SK-N-SH (cell line): Measurements from ENCODE around the gene SCEL. TPM values are rescaled to one million over a fixed set of nuclear protein-coding genes. Genes with fewer than 3 reads are reported as not detected.

Experiments
- CTCF ChIA-PET: fragments of 300-600, 350-600 bp; formaldehyde crosslinking; extraction: SDS; loops from one replicate; lab custom pipeline; 2021; lab: Yijun Ruan, JAX
- POLR2A ChIA-PET: fragments of 350-600 bp; sonication (Branson Sonifier 250); formaldehyde crosslinking; extraction: SDS; loops from one replicate; lab custom pipeline; 2020; ENCODE audit warnings: antibody characterized with exemption, inconsistent platforms; lab: Yijun Ruan, JAX
- DNase-seq: peaks from one replicate; pipeline ENCODE4 v3.0.0; 2012
- H2AFZ ChIP-seq: fragments of 200-600 bp; sonication (generic); 2 replicates; pipeline ENCODE4 v1.8.1; 2016; ENCODE audit warnings: antibody characterized with exemption, mild to moderate bottlenecking, low read depth
- H3F3A ChIP-seq: fragments of 200-600 bp; sonication (generic); replicated peaks from 2 replicates; pipeline ENCODE3; 2016; ENCODE audit warnings: antibody characterized with exemption, mild to moderate bottlenecking; ENCODE audit not compliant: insufficient read depth
- H3K27ac ChIP-seq, 2 experiments: fragments of 200-500 bp in 1 of 2; fragments of 200-600 bp in 1 of 2; sonication (Bioruptor generic) in 1 of 2; sonication (generic), shearing (Covaris generic) in 1 of 2; 2 replicates each; pipeline versions ENCODE4 v1.5.1 to v1.6.1; 2014 to 2016; ENCODE audit warnings: low read depth in 2 of 2, inconsistent platforms in 1 of 2, low read length in 1 of 2, mild to moderate bottlenecking in 1 of 2, mixed read lengths in 1 of 2
- H3K27me3 ChIP-seq: fragments of 200-600 bp; sonication (generic), shearing (Covaris generic); 2 replicates; pipeline ENCODE4 v1.6.1; 2016; ENCODE audit warnings: mixed run types; ENCODE audit not compliant: insufficient read depth
- H3K36me3 ChIP-seq, 2 experiments: fragments of 200-500 bp in 1 of 2; fragments of 200-600 bp in 1 of 2; sonication (Bioruptor generic) in 1 of 2; sonication (generic) in 1 of 2; replicated peaks in 1 of 2; 2 replicates each; pipeline versions ENCODE3 to v1.5.1; 2014 to 2016; ENCODE audit warnings: low read length in 1 of 2, mild to moderate bottlenecking in 1 of 2; ENCODE audit not compliant: insufficient read depth in 2 of 2, control insufficient read depth in 1 of 2
- H3K4me1 ChIP-seq, 2 experiments: fragments of 200-500 bp in 1 of 2; fragments of 200-600 bp in 1 of 2; sonication (Bioruptor generic) in 1 of 2; sonication (generic), shearing (Covaris generic) in 1 of 2; 2 replicates each; pipeline versions ENCODE4 v1.5.1 to v1.6.1; 2014 to 2016; ENCODE audit warnings: low read depth in 1 of 2, low read length in 1 of 2, mixed run types in 1 of 2; ENCODE audit not compliant: insufficient read depth in 2 of 2, control insufficient read depth in 1 of 2
- H3K4me2 ChIP-seq: fragments of 200-600 bp; sonication (generic), shearing (Covaris generic); 2 replicates; pipeline ENCODE4 v1.6.1; 2017; ENCODE audit warnings: mixed run types
- H3K4me3 ChIP-seq, 2 experiments: fragments of 200-500 bp in 1 of 2; fragments of 200-600 bp in 1 of 2; sonication (Bioruptor generic) in 1 of 2; sonication (generic), shearing (Covaris generic) in 1 of 2; 2 replicates each; pipeline versions ENCODE4 v1.5.1 to v1.8.1; 2014 to 2016; ENCODE audit warnings: low read depth in 2 of 2, inconsistent platforms in 1 of 2, low read length in 1 of 2, mild to moderate bottlenecking in 1 of 2, mixed read lengths in 1 of 2, moderate library complexity in 1 of 2
- H3K79me2 ChIP-seq: fragments of 200-600 bp; sonication (generic); 2 replicates; pipeline ENCODE4 v1.8.1; 2017; ENCODE audit warnings: mild to moderate bottlenecking; ENCODE audit not compliant: insufficient read depth
- H3K9ac ChIP-seq: fragments of 200-600 bp; sonication (generic); 2 replicates; pipeline ENCODE4 v1.6.1; 2017; ENCODE audit warnings: mixed run types
- H3K9me2 ChIP-seq: fragments of 200-600 bp; sonication (generic); 2 replicates; pipeline ENCODE4 v1.6.1; 2017; ENCODE audit warnings: mixed run types
- H3K9me3 ChIP-seq: fragments of 200-600 bp; sonication (generic); 2 replicates; pipeline ENCODE4 v1.6.1; 2017; ENCODE audit warnings: mixed run types, mild to moderate bottlenecking, moderate library complexity
- H4K20me1 ChIP-seq: fragments of 200-600 bp; sonication (generic); 2 replicates; pipeline ENCODE4 v1.6.1; 2017; ENCODE audit warnings: mild to moderate bottlenecking, mixed run types; ENCODE audit not compliant: insufficient read depth
- CHD2 ChIP-seq: fragments of 150-350 bp; IDR thresholded peaks from 2 replicates; pipeline ENCODE4 v1.6.1; 2018; ENCODE audit warnings: low read length; ENCODE audit not compliant: partially characterized antibody
- ELF1 ChIP-seq: IDR thresholded peaks from 2 replicates; pipeline ENCODE4 v1.4.0; 2012
- EP300 ChIP-seq, 2 experiments: IDR thresholded peaks; 2 replicates each; pipeline versions ENCODE4 v1.4.0 to v1.6.1; 2012; ENCODE audit warnings: borderline replicate concordance in 1 of 2, low read depth in 1 of 2, low read length in 1 of 2
- EZH2phosphoT487 ChIP-seq: fragments of 200-600 bp; sonication (generic); IDR thresholded peaks from 2 replicates; pipeline ENCODE4 v1.6.1; 2017; ENCODE audit warnings: low read depth, mixed run types, mild to moderate bottlenecking, antibody characterized with exemption, moderate library complexity, borderline replicate concordance
- FOSL2 ChIP-seq: IDR thresholded peaks from 2 replicates; pipeline ENCODE4 v1.4.0; 2012; ENCODE audit warnings: low read depth, mild to moderate bottlenecking, moderate library complexity, borderline replicate concordance
- FOXJ3 ChIP-seq: sonication (generic); formaldehyde crosslinking; IDR thresholded peaks from 2 replicates; pipeline ENCODE4 v1.5.1; 2020; ENCODE audit warnings: mild to moderate bottlenecking, missing genetic modification reagents
- FOXM1 ChIP-seq: IDR thresholded peaks from 2 replicates; pipeline ENCODE4 v1.4.0; 2012; ENCODE audit warnings: low read depth, mild to moderate bottlenecking
- GABPA ChIP-seq: IDR thresholded peaks from 2 replicates; pipeline ENCODE4 v1.4.0; 2012; ENCODE audit warnings: low read depth, mild to moderate bottlenecking
- GATA2 ChIP-seq: sonication (generic); formaldehyde crosslinking; IDR thresholded peaks from 2 replicates; pipeline ENCODE4 v1.5.0; 2020; ENCODE audit warnings: mild to moderate bottlenecking, missing genetic modification reagents
- IRF3 ChIP-seq: fragments of 150-350 bp; IDR thresholded peaks from 2 replicates; pipeline ENCODE4 v1.6.1; 2016; ENCODE audit warnings: mild to moderate bottlenecking, low read depth, low read length
- JUND ChIP-seq: IDR thresholded peaks from 2 replicates; pipeline ENCODE4 v1.4.0; 2012
- MEF2A ChIP-seq: IDR thresholded peaks from 2 replicates; pipeline ENCODE4 v1.4.0; 2012; ENCODE audit warnings: low read depth, borderline replicate concordance
- MXI1 ChIP-seq: IDR thresholded peaks from 2 replicates; pipeline ENCODE4 v1.6.1; 2012; ENCODE audit warnings: mild to moderate bottlenecking, low read depth, low read length, improper control_type of control experiment
- NFIC ChIP-seq: IDR thresholded peaks from 2 replicates; pipeline ENCODE4 v1.4.0; 2012; ENCODE audit warnings: borderline replicate concordance
- POLR2AphosphoS5 ChIP-seq: IDR thresholded peaks from 2 replicates; pipeline ENCODE4 v1.6.1; 2012; ENCODE audit warnings: low read depth, low read length
- TAF1 ChIP-seq: IDR thresholded peaks from 2 replicates; pipeline ENCODE4 v1.6.1; 2012; ENCODE audit warnings: low read depth, mild to moderate bottlenecking, low read length, moderate library complexity, borderline replicate concordance
- TCF12 ChIP-seq: IDR thresholded peaks from 2 replicates; pipeline ENCODE4 v1.4.0; 2012
- TEAD4 ChIP-seq: IDR thresholded peaks from 2 replicates; pipeline ENCODE4 v1.4.0; 2012; ENCODE audit warnings: mild to moderate bottlenecking, borderline replicate concordance; ENCODE audit not compliant: insufficient read depth
- WGBS: methylation state at CpG from one replicate; pipeline ENCODE4 v1.1.6; 2017; ENCODE audit warnings: low lambda C conversion rate; 5-methylcytosine and 5-hydroxymethylcytosine counted together
- polyA plus RNA-seq, 3 experiments: library from polyadenylated mRNA; depleted of rRNA; stranded (reverse); fragments of >200 nt; gene quantifications; 2 replicates each; pipeline ENCODE4 v1.2.3, GENCODE V29; 2012
- TF ChIP-seq, protein P1 (sequence below): fragments of 150-350 bp; IDR thresholded peaks from 2 replicates; pipeline ENCODE4 v1.6.1; 2017; ENCODE audit warnings: antibody characterized with exemption, low read length, low read depth, borderline replicate concordance

SCEL gene
- polyA plus RNA-seq, 1 of the 3 experiments (the other 2 are of a cell fraction) = 0.02 TPM

- TF ChIP-seq JUND (no peak), FOSL2 (no peak), CHD2 (no peak)
- 13% methylated on average over 3 of the region's 3 CpGs for WGBS
- Histone ChIP-seq H3K27ac (no peak overlapping the region), H3K9ac (no peak overlapping the region), H3K4me2 (no peak overlapping the region), H3K4me1 (no peaks in the 10 kb centered on the region), H3K79me2 (no peaks in the 10 kb centered on the region), H3K9me2 (no peaks in the 10 kb centered on the region), H3K36me3 (no peaks in the 10 kb centered on the region), H3F3A (no peaks in the 10 kb centered on the region), H4K20me1 (no peaks in the 10 kb centered on the region), H3K4me3 (no peak overlapping the region), H3K27me3 (no peaks in the 10 kb centered on the region), H3K9me3 (no peaks in the 10 kb centered on the region), H2AFZ (no peak overlapping the region)
- POLR2A ChIA-PET = no interaction called here
- no peak for DNase-seq
- CTCF ChIA-PET = no interaction called here
Observed at GRCh38 chr13:77623806-77624205, 88.3 kb downstream of the SCEL start.

DNA sequence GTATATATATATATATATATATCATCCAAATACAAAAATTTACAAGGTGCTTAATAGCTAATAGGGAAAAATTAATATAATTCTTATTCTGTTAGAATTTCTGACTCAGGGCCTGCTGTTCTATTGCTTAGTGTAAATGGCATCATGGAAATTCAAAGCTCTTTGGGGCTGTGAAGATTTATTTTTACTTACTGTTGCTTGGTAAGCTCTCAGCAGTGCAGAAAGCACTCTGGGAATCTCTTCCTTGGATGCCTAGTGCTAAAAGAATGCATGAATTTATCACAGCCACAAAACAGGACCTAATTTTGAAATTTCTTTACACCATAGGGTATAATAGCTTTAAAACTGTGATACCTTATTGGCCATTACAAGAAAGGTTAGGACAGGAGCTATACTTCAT lies 92.7 kb downstream of the SCEL start:
- no peak overlapping the region for H3K9ac ChIP-seq
- H3K4me2 ChIP-seq = no peak overlapping the region
- H3F3A ChIP-seq = no peaks in the 10 kb centered on the region
- no peak overlapping the region for H3K27ac ChIP-seq
- no peaks in the 10 kb centered on the region for H3K36me3 ChIP-seq
- no peaks in the 10 kb centered on the region for H3K79me2 ChIP-seq
- POLR2A ChIA-PET = no interaction called here
- no peaks in the 10 kb centered on the region for H4K20me1 ChIP-seq
- TF ChIP-seq MXI1 (no peak), ELF1 (no peak), FOSL2 (no peak), EP300 (IDR thresholded peaks at IDR 0.05; ENCODE audit: borderline replicate concordance in 1 of 2, low read depth in 1 of 2, low read length in 1 of 2) (no peak), EZH2phosphoT487 (no peak), TEAD4 (no peak), FOXJ3 (no peak)
- TF ChIP-seq, protein P1, sequence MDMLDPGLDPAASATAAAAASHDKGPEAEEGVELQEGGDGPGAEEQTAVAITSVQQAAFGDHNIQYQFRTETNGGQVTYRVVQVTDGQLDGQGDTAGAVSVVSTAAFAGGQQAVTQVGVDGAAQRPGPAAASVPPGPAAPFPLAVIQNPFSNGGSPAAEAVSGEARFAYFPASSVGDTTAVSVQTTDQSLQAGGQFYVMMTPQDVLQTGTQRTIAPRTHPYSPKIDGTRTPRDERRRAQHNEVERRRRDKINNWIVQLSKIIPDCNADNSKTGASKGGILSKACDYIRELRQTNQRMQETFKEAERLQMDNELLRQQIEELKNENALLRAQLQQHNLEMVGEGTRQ = no peak
- DNase-seq = no peak
- H3K4me1 ChIP-seq = no peaks in the 10 kb centered on the region
- no peaks in the 10 kb centered on the region for H3K9me3 ChIP-seq
- H3K27me3 ChIP-seq = no peaks in the 10 kb centered on the region
- no peak overlapping the region for H3K4me3 ChIP-seq
- no peaks in the 10 kb centered on the region for H3K9me2 ChIP-seq
- H2AFZ ChIP-seq = no peak overlapping the region
- CTCF ChIA-PET = interaction anchor here (1.5 kb wide), 1 partner anchor 35 kb away, joined by 3 read pairs; no protein-coding TSS in a partner anchor

- 43% methylated on average over 1 of the region's 1 CpG for WGBS
- CTCF ChIA-PET = no interaction called here
- H3K4me2 ChIP-seq = no peak overlapping the region
Observed at GRCh38 chr13:77637588-77637987, 102.1 kb downstream of the SCEL start.

More at GRCh38 chr13:77637588-77637987, 102.1 kb downstream of the SCEL start:
- Histone ChIP-seq H3K36me3 (no peaks in the 10 kb centered on the region), H3K4me1 (no peaks in the 10 kb centered on the region), H3K79me2 (no peaks in the 10 kb centered on the region), H3K4me3 (no peak overlapping the region), H3F3A (no peaks in the 10 kb centered on the region), H3K27ac (no peak overlapping the region), H4K20me1 (no peaks in the 10 kb centered on the region), H3K9me3 (no peaks in the 10 kb centered on the region), H3K9me2 (no peaks in the 10 kb centered on the region), H3K9ac (no peak overlapping the region), H3K27me3 (no peaks in the 10 kb centered on the region), H2AFZ (no peak overlapping the region)
- POLR2A ChIA-PET = no interaction called here
- TF ChIP-seq FOXM1 (no peak), IRF3 (no peak), TAF1 (no peak), TCF12 (no peak), POLR2AphosphoS5 (no peak), NFIC (no peak), MEF2A (no peak), GABPA (no peak), GATA2 (CRISPR knock-in tag) (no peak)
- no peak for DNase-seq
